Ureter (tissue), 1 donor: ENCODE results near the gene NDUFB2. TPM values are rescaled to one million over a fixed set of nuclear protein-coding genes. Genes with fewer than 3 reads are reported as not detected.
"Not testable (repeated sequence)": the region's sequence is repeated elsewhere in the genome, so short reads cannot be mapped to it uniquely, and the experiment has no call there.

Experiments used
- DNase-seq: peaks from one replicate; pipeline ENCODE4 v3.0.0-alpha.2; 2020; ENCODE audit warnings: low spot score
- total RNA-seq: library from RNA; stranded (reverse); gene quantifications from one replicate; pipeline ENCODE4 v1.2.4, GENCODE V29; 2023
- donor health status: DM: yes; HTN: yes; CAD: no.

The NDUFB2 gene
- total RNA-seq, 1 donor from 2014 or later: 180 TPM

DNA sequence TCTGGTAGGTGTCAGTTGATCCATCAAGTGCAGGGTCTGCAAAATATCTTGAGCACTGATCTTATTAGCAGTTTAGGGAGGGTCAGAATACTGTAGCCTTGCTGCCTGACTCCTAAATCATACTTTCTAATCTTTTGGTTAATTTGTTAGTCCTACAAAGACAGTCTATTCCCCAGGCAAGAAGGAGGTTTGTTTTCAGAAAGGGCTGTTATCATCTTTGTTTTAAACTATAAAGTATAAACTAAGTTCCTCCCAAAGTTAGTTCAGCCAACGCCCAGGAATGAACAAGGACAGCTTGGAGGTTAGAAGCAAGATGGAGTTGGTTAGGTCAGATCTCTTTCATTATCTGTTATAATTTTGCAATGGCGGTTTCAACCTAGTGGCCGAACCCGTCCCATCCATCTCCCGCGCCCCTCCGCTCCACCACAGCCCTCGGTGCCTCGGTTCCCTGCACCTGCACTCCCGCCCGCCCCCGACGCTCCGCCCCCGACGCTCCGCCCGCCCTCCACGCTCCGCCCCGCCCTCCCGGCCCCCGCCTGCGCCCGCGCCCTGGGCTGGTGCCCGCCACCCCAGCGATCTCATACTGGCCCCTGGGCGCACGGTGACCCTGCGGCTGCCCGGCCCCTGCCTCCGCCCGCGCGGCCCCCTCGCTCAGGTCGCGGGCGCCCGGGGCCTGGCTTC, 24.0 kb upstream of the NDUFB2 start, which contains the start of gene ADCK2:
Gene ADCK2, plus strand, starts transcription at position 564 of the 681 bp plus-strand sequence. CDS start 386 bp downstream, outside the sequence.
- DNase-seq: peak; percentile 63

DNA sequence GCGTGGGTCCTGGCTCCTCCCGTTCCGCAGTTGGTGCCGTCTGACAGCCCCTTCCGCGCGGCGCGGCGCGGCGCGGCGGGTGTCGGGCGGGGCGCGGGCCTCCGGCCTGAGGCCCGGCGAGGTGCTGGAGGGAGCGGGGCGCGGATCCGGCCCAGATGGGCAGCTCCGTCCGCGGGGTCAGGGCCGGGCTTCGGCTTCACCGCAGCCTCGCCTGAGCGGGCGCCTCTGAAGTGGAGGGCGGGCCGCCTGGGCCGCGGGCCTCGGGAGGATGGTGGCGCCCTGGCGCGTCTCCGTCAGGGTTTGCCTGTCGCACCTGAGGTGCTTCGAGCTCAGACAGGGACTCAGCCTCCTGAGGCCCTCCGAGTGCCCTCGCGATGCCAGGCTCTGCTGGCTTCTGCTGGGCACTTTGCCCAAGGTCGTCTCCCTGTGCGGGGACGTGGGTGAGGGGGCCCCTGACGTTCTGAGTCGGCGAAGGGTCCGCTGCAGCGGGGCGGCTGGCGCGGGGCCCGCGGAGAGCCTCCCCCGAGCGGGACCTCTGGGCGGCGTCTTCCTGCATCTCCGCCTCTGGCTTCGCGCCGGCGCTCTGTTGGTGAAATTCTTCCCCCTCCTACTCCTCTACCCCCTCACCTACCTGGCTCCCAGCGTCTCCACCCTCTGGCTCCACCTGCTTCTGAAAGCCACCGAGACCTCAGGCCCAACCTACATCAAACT, 23.3 kb upstream of the NDUFB2 start:
- DNase-seq: peak; percentile 85

- DNase-seq: no peak
Measured at GRCh38 chr7:140673774-140674155, 22.7 kb upstream of the NDUFB2 start.

GRCh38 chr7:140674356-140674800, 22.1 kb upstream of the NDUFB2 start:
- DNase-seq: no peak

DNA sequence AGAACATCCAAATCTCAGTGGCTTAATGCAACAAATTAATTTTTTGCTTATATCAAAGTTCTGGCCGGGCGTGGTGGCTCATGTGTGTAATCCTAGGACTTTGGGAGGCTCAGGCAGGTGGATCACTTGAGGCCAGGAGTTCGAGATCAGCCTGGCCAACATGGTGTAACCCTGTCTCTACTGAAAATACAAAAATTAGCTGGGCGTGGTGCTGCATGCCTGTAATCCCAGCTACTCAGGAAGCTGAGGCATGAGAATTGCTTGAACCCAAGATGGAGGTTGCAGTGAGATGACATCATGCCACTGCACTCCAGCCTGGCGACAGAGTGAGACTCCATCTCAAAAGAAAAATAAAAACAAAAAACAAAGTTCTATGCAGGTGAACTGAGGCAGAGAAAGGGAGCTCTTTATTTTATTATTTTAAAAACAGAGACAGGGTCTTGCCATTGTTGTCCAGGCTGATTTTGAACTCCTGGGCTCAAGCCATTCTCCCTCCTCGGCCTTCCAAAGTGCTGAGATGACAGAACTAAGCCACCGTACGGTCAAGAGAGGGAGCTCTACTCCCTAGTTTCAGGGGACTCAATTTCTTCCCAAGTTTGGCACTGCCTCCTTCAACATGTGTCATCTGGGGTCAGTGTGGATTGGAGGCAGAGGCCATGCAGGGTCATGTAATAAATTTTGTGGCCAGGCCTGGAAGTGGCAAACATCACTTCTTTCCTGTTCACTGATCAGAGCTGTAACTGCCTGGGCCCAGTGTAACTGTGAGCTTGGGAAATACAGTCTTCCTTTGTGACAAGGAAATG, 21.4 kb upstream of the NDUFB2 start:
- DNase-seq: no peak

GRCh38 chr7:140675726-140676125, 20.8 kb upstream of the NDUFB2 start:
- no peak for DNase-seq

GRCh38 chr7:140676306-140676705, 20.2 kb upstream of the NDUFB2 start:
- no peak for DNase-seq

DNA sequence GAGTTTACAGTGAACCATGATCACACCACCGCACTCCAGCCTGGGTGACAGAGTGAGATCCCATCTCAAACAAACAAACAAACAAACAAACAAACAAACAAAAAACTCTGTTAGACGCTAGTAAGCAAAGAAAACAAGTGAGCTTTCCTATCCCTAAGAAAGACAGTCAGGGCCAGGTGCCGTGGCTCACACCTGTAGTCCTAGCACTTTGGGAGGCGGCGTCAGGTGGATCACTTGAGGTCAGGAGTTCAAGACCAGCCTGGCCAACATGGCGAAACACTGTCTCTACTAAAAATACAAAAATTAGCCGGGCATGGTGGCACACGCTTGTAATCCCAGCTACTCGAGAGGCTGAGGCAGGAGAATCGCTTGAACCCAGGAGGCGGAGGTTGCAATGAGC, 19.6 kb upstream of the NDUFB2 start:
- DNase-seq: not testable (repeated sequence)

GRCh38 chr7:140677496-140677895, 19.0 kb upstream of the NDUFB2 start:
- DNase-seq: no peak

GRCh38 chr7:140678081-140678815, 18.3 kb upstream of the NDUFB2 start:
- no peak for DNase-seq

DNA sequence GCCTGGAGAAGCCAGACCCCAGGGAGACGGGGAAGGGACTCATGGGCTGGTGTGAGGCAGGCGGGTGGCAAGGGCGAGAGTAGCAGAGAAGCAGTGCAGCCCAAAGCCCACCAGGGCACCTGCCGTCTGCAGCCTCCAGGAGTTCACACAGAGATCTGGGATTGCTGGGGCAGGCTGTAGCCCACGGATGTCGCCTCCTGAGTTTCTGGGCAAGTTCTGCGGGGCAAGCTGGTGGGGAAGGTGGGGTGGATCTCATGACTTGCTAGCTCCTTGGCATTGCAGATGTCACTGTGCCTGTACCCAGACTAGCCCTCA, 17.7 kb upstream of the NDUFB2 start:
- no peak for DNase-seq

DNA sequence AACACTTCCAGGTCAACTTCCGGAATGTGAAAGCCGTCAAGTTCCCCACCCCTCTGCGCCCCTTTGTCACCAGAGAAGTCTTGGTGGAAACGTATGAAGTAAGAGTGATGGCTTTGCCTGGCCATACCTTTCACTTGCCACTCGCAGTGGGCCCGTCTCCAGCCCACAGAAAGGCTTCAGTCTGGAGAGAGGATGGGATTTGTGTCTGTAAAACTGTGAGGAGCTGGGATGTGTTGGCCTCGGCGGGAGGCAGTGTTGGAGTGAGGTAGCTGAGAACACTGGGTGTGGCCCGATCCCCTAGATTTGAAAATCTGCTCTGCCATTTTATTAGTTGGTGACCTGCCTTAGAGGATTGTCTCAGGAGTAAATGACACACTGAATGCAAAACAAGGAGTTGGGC, 17.3 kb upstream of the NDUFB2 start:
- DNase-seq: no peak

- DNase-seq: no peak
Measured at GRCh38 chr7:140680886-140681285, 15.6 kb upstream of the NDUFB2 start.

- no peak for DNase-seq
Measured at GRCh38 chr7:140681766-140682165, 14.7 kb upstream of the NDUFB2 start.

GRCh38 chr7:140683657-140684056, 12.9 kb upstream of the NDUFB2 start:
- no peak for DNase-seq

DNA sequence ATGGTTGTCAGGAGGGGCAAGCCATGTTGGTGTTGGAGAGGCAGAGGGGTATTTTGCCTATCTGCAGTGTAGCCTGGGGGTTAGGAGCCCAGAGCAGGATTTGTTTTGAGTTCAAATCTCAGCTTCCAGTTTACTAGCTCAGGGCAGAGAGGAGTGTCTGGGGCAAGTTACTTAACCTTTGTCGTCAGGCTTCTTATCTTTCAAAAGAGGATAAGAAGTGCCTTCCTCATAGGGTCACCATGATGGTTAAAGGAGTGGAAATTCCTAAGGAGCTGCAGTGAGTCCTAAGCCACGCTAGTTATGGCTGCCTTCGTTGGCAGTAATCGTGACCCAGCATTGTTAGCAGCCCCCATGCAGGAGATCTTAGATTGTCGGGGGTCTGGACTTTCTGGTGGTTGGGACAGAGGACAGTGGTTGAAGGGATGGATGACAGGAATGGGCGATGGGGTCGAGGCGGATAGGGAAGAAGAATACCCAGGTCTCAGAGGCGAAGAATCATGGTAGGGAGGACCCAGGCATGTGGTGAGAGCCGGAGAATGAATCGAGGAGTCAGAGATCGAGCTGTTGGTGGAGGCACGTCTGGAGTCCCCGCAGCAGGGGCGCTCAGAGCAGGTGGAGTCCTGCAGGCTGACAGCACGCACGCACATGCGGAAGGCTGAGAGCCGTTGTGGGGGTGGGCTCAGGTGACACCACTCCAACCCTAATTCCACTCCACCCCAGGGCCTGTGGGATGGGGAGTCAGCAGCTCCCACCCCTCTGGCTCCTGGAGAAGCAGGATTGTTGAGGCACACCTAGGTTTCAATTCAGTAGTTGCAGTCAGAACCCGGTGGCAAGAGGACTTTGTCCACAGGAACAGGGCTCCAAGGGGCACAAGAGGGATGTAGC, 12.2 kb upstream of the NDUFB2 start:
- no peak for DNase-seq

- no peak for DNase-seq
Measured at GRCh38 chr7:140685407-140686087, 11.0 kb upstream of the NDUFB2 start.

DNA sequence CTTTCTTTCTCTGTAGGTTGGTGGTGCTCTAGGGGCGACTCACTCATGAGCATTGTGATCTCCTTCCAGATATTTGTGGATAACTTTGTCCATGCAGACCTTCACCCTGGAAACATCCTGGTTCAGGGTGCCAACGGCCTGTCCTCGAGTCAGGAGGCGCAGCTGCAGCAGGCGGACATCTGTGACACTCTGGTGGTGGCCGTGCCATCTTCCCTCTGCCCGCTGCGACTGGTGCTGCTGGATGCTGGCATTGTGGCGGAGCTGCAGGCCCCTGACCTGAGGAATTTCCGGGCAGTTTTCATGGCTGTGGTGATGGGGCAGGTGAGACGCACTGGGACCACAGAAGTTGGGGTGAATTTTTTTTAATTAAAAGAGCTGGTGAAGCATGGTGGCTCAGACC, 9.6 kb upstream of the NDUFB2 start:
- no peak for DNase-seq

GRCh38 chr7:140688341-140688740, 8.2 kb upstream of the NDUFB2 start:
- no peak for DNase-seq
